ENCODE measurements around the gene MYRFL. TPM values are rescaled to one million over a fixed set of nuclear protein-coding genes. Genes with fewer than 3 reads are reported as not detected.

Gene MYRFL
- total RNA-seq, 4 donors from 2014 or later: 0.48 to 0.68 TPM; not detected in 2

DNA sequence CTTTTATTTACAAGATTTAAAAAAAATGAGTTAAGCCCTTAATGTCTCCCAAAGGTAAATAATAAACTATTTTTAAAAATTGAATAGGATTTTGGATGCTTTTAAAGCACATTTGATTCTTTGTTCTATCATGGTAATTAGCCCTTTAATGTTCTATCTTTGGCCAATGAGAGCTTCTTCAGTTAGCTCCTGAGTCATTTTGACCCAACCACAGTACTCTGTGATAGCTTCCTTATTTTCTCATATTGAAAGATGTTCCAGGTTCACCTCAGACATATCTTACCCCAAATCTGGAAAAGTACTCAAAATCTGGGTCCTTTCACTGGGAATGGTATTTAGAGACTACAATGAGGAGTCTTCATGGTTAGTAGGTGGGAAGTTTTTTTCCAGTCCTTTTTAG lies 98.0 kb downstream of the MYRFL start:
- intact Hi-C loops (cut with DNase I; ENCODE audit: low total_unique reads): no loop called here
- no peak for DNase-seq
- H3K4me3 ChIP-seq: no peak overlapping the region
- TF ChIP-seq POLR2A (IDR thresholded peaks at IDR 0.05) (no peak), EP300 (IDR thresholded peaks at IDR 0.05; ENCODE audit: low read depth) (no peak), POLR2AphosphoS5 (IDR thresholded peaks at IDR 0.05) (no peak)
- TF ChIP-seq, protein P1, sequence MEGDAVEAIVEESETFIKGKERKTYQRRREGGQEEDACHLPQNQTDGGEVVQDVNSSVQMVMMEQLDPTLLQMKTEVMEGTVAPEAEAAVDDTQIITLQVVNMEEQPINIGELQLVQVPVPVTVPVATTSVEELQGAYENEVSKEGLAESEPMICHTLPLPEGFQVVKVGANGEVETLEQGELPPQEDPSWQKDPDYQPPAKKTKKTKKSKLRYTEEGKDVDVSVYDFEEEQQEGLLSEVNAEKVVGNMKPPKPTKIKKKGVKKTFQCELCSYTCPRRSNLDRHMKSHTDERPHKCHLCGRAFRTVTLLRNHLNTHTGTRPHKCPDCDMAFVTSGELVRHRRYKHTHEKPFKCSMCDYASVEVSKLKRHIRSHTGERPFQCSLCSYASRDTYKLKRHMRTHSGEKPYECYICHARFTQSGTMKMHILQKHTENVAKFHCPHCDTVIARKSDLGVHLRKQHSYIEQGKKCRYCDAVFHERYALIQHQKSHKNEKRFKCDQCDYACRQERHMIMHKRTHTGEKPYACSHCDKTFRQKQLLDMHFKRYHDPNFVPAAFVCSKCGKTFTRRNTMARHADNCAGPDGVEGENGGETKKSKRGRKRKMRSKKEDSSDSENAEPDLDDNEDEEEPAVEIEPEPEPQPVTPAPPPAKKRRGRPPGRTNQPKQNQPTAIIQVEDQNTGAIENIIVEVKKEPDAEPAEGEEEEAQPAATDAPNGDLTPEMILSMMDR (IDR thresholded peaks at IDR 0.05): no peak
- in situ Hi-C loops (cut with MboI; ENCODE audit: low pct_ligation_motif_present in 1 of 4, low pct_unique_long_range_greater_than_20kb in 1 of 4, low sequenced_read_pairs in 3 of 4): loop anchor here in 2 of 4 donors (25.0 kb wide), 2 partner anchors 314 to 439 kb away; partner anchors contain the start of genes KCNMB4 (in 2 of the 2) and CNOT2 (in 1 of the 2)
- peaks cover 3 to 12% (median 6%) of the 10 kb centered on the region in 4 donors for H3K4me1 ChIP-seq
- no peaks in the 10 kb centered on the region for H3K36me3 ChIP-seq
- no peak overlapping the region for H3K27ac ChIP-seq
- H3K9me3 ChIP-seq: no peaks in the 10 kb centered on the region
- no peaks in the 10 kb centered on the region for H3K27me3 ChIP-seq

DNA sequence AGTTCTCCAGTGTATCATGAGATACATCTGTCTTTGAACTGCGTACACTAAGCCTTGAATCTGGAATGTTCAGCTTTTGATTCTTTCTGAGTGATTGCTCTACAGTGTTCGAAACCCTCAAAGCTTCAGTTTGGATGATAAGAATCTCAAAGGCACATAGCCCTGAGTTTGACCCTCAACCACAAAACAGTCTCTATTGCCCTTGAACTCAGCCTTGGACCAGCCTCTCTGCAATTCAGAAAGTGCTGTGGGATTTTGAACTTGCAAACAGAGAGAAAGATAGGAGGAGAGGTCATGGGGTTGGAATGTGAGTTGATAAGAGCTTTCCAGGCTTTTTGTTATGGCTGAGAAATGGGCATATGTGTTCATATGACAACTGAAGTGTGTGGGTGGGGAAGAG lies 100.3 kb downstream of the MYRFL start:
- no peaks in the 10 kb centered on the region for H3K36me3 ChIP-seq
- no peak overlapping the region for H3K4me3 ChIP-seq
- TF ChIP-seq, protein P1 (IDR thresholded peaks at IDR 0.05): no peak
- TF ChIP-seq POLR2A (IDR thresholded peaks at IDR 0.05) (no peak), EP300 (IDR thresholded peaks at IDR 0.05; ENCODE audit: low read depth) (no peak), POLR2AphosphoS5 (IDR thresholded peaks at IDR 0.05) (no peak)
- H3K9me3 ChIP-seq: no peaks in the 10 kb centered on the region
- intact Hi-C loops (cut with DNase I; ENCODE audit: low total_unique reads): loop anchor here (5.0 kb wide), 1 partner anchor 1402 kb away; no protein-coding TSS in a partner anchor
- DNase-seq: no peak
- H3K27ac ChIP-seq: no peak overlapping the region
- peaks cover 0 to 2% (median 0%) of the 10 kb centered on the region in 4 donors for H3K4me1 ChIP-seq
- no peaks in the 10 kb centered on the region for H3K27me3 ChIP-seq
- WGBS, 2 donors (ENCODE audit: low coverage in 1 of 2): 67 to 80% methylated on average over 1 to 2 of the region's 2 CpGs
- in situ Hi-C loops (cut with MboI; ENCODE audit: low pct_ligation_motif_present in 1 of 4, low pct_unique_long_range_greater_than_20kb in 1 of 4, low sequenced_read_pairs in 3 of 4): no loop called here

DNA sequence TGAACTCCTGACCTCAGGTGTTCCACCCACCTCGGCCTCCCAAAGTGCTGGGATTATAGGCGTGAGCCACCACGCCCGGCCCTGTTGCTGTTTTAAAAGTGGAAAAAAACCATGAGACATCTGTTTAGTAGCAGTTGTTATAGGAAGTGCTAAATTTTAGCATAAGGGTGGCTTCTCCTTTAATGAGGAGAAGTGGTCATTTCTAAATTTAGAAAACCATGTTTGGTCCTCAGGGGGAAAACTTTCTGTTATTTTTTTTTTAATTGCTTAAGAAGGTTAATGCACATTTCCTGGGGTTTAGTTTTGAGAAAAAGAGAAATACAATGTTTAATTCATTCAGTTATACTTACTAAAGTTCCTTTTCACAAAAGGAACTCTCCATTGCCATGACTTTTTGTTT lies 102.1 kb downstream of the MYRFL start:
- 50% methylated on average over 4 of the region's 4 CpGs; no CpG with 5 or more reads in 1 of the 2 donors for WGBS, 2 donors (ENCODE audit: low coverage in 1 of 2)
- Histone ChIP-seq H3K9me3 (no peaks in the 10 kb centered on the region), H3K27ac (no peak overlapping the region), H3K4me1 (no peaks in the 10 kb centered on the region), H3K27me3 (no peaks in the 10 kb centered on the region), H3K36me3 (no peaks in the 10 kb centered on the region), H3K4me3 (no peak overlapping the region)
- no peak for DNase-seq
- no peak for TF ChIP-seq EP300 (IDR thresholded peaks at IDR 0.05; ENCODE audit: low read depth)
- TF ChIP-seq POLR2AphosphoS5 (IDR thresholded peaks at IDR 0.05): no peak
- no peak for TF ChIP-seq POLR2A (IDR thresholded peaks at IDR 0.05)
- TF ChIP-seq, protein P1 (IDR thresholded peaks at IDR 0.05): no peak
- intact Hi-C loops (cut with DNase I; ENCODE audit: low total_unique reads) (loop anchor here (5.0 kb wide), 1 partner anchor 1400 kb away; no protein-coding TSS in a partner anchor), in situ Hi-C loops (cut with MboI; ENCODE audit: low pct_ligation_motif_present in 1 of 4, low pct_unique_long_range_greater_than_20kb in 1 of 4, low sequenced_read_pairs in 3 of 4) (no loop called here)

DNA sequence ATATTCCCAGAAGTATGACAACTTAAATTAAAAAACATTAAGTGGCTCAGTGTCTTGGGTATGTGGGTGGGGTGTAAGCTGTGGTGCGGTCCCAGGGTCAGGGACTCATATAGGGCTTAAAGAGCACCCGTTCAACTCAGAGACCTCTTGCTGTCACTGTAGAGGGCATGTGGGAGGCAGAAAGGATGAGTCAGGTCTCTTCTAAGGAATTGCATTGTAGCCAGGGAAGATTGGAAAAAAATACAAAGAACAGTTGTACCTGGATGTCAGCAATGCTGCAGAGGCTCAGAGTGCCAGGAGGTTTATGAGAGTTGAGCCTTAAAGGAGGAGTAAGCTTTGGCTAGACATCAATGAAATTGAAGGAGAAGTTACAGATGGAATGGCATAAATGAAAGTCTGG lies 104.1 kb downstream of the MYRFL start:
- intact Hi-C loops (cut with DNase I; ENCODE audit: low total_unique reads) (loop anchor here (5.0 kb wide), 1 partner anchor 1398 kb away; no protein-coding TSS in a partner anchor), in situ Hi-C loops (cut with MboI; ENCODE audit: low pct_ligation_motif_present in 1 of 4, low pct_unique_long_range_greater_than_20kb in 1 of 4, low sequenced_read_pairs in 3 of 4) (no loop called here)
- no peaks in the 10 kb centered on the region for H3K36me3 ChIP-seq
- H3K4me3 ChIP-seq: no peak overlapping the region
- no peaks in the 10 kb centered on the region for H3K27me3 ChIP-seq
- no peaks in the 10 kb centered on the region for H3K9me3 ChIP-seq
- H3K4me1 ChIP-seq: peaks cover 0 to 4% (median 0%) of the 10 kb centered on the region in 4 donors
- no peak for TF ChIP-seq POLR2AphosphoS5 (IDR thresholded peaks at IDR 0.05)
- TF ChIP-seq, protein P1 (IDR thresholded peaks at IDR 0.05): no peak
- TF ChIP-seq EP300 (IDR thresholded peaks at IDR 0.05; ENCODE audit: low read depth): no peak
- TF ChIP-seq POLR2A (IDR thresholded peaks at IDR 0.05): no peak
- no peak for DNase-seq
- WGBS, 2 donors (ENCODE audit: low coverage in 1 of 2): 20 to 78% methylated on average over 1 to 2 of the region's 2 CpGs
- no peak overlapping the region for H3K27ac ChIP-seq
